ENCODE data around the gene AGXT. TPM values are rescaled to one million over a fixed set of nuclear protein-coding genes. Genes with fewer than 3 reads are reported as not detected.

Gene AGXT
- total RNA-seq, 1 experiment from 2014 or later, result 0.36 TPM

DNA sequence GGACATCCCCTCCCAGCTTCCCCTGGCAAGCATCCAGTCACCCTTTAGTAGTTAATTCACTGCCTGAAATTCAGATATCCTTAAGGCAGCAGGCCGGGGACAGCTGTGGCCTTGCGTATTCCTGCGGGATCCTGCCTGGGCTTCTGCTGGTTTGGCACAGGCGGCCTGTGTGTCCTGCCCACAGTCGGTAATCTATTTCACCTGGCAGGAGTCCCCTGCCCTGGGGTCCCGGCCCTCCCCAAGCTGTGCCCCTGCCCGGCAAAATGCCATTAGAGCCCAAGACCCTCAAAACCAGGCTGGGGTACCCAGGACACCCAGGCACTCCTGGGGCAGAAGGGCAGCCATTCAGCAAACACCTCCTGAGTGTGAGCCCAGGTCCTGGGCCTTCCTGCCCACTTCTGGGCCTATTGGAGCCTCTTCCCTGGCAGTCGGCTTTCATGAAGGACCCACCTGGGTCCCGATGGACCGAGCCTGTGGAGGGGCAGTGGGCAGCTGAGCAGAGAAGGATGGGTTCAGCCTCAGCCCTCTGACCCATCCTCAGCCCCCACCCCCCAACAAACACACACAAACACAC lies 49.1 kb downstream of the AGXT start:
- CTCF ChIA-PET, result no interaction called here

GRCh38 chr2:240918258-240919091 lies 49.9 kb downstream of the AGXT start:
- peaks cover 78% of the 10 kb centered on the region for H3K4me1 ChIP-seq (ENCODE audit: control insufficient read depth, insufficient read depth, low read length)
- no peak overlapping the region for H3K27ac ChIP-seq (ENCODE audit: low read length)

More for the DNA sequence above, 49.1 kb downstream of the AGXT start:
- no TSS peak for BruUV-seq (replicated peaks)
- H3K4me1 ChIP-seq (ENCODE audit: control insufficient read depth, insufficient read depth, low read length), result peaks cover 73% of the 10 kb centered on the region
- ATAC-seq (no peak), DNase-seq (ENCODE audit: low read depth, low spot score) (no peak)
- no peak overlapping the region for H3K27ac ChIP-seq (ENCODE audit: low read length)
- intact Hi-C loops (cut with micrococcal nuclease; ENCODE audit: unreplicated experiment) (no loop called here), in situ Hi-C loops (cut with HindIII; ENCODE audit: low pct_unique_long_range_greater_than_20kb, low sequenced_read_pairs) (no loop called here)
- H3K9me3 ChIP-seq (ENCODE audit: control insufficient read depth, insufficient read depth, low read depth, low read length), result no peaks in the 10 kb centered on the region
- POLR2A ChIA-PET, result no interaction called here
- H3K36me3 ChIP-seq (ENCODE audit: control insufficient read depth, insufficient read depth, low read length), result no peaks in the 10 kb centered on the region
- H3K27me3 ChIP-seq (ENCODE audit: control insufficient read depth, insufficient read depth, low read length), result no peaks in the 10 kb centered on the region
- no peak overlapping the region for H3K4me3 ChIP-seq (ENCODE audit: low read depth in 2 of 2, low read length in 2 of 2)
- TF ChIP-seq POLR2AphosphoS5 (IDR thresholded peaks at IDR 0.05; ENCODE audit: low read depth, low read length) (no peak), CTCF (IDR thresholded peaks at IDR 0.05) (no peak), TCF7L2 (IDR thresholded peaks at IDR 0.05; ENCODE audit: low read depth, low read length) (no peak), SIN3A (IDR thresholded peaks at IDR 0.05; ENCODE audit: borderline replicate concordance, insufficient read depth, low read depth, low read length) (no peak)
- TF ChIP-seq, protein P1, sequence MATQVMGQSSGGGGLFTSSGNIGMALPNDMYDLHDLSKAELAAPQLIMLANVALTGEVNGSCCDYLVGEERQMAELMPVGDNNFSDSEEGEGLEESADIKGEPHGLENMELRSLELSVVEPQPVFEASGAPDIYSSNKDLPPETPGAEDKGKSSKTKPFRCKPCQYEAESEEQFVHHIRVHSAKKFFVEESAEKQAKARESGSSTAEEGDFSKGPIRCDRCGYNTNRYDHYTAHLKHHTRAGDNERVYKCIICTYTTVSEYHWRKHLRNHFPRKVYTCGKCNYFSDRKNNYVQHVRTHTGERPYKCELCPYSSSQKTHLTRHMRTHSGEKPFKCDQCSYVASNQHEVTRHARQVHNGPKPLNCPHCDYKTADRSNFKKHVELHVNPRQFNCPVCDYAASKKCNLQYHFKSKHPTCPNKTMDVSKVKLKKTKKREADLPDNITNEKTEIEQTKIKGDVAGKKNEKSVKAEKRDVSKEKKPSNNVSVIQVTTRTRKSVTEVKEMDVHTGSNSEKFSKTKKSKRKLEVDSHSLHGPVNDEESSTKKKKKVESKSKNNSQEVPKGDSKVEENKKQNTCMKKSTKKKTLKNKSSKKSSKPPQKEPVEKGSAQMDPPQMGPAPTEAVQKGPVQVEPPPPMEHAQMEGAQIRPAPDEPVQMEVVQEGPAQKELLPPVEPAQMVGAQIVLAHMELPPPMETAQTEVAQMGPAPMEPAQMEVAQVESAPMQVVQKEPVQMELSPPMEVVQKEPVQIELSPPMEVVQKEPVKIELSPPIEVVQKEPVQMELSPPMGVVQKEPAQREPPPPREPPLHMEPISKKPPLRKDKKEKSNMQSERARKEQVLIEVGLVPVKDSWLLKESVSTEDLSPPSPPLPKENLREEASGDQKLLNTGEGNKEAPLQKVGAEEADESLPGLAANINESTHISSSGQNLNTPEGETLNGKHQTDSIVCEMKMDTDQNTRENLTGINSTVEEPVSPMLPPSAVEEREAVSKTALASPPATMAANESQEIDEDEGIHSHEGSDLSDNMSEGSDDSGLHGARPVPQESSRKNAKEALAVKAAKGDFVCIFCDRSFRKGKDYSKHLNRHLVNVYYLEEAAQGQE (IDR thresholded peaks at IDR 0.05; ENCODE audit: insufficient read depth in 1 of 2, low read depth in 2 of 2, low read length in 1 of 2), result no peak

More at GRCh38 chr2:240918258-240919091, 49.9 kb downstream of the AGXT start:
- ATAC-seq, result no peak
- TF ChIP-seq, protein P1 (IDR thresholded peaks at IDR 0.05; ENCODE audit: insufficient read depth in 1 of 2, low read depth in 2 of 2, low read length in 1 of 2), result no peak
- TF ChIP-seq POLR2AphosphoS5 (IDR thresholded peaks at IDR 0.05; ENCODE audit: low read depth, low read length), result no peak
- no peak for TF ChIP-seq CTCF (IDR thresholded peaks at IDR 0.05)
- TF ChIP-seq SIN3A (IDR thresholded peaks at IDR 0.05; ENCODE audit: borderline replicate concordance, insufficient read depth, low read depth, low read length), result no peak
- no peak for TF ChIP-seq TCF7L2 (IDR thresholded peaks at IDR 0.05; ENCODE audit: low read depth, low read length)
- H3K36me3 ChIP-seq (ENCODE audit: control insufficient read depth, insufficient read depth, low read length), result no peaks in the 10 kb centered on the region
- no peak overlapping the region for H3K4me3 ChIP-seq (ENCODE audit: low read depth in 2 of 2, low read length in 2 of 2)
- intact Hi-C loops (cut with micrococcal nuclease; ENCODE audit: unreplicated experiment) (no loop called here), in situ Hi-C loops (cut with HindIII; ENCODE audit: low pct_unique_long_range_greater_than_20kb, low sequenced_read_pairs) (no loop called here)
- no TSS peak for BruUV-seq (replicated peaks)
- ChIA-PET CTCF (no interaction called here), POLR2A (no interaction called here)
- H3K27me3 ChIP-seq (ENCODE audit: control insufficient read depth, insufficient read depth, low read length), result no peaks in the 10 kb centered on the region
- no peaks in the 10 kb centered on the region for H3K9me3 ChIP-seq (ENCODE audit: control insufficient read depth, insufficient read depth, low read depth, low read length)
- DNase-seq (ENCODE audit: low read depth, low spot score), result no peak
